Measurements from ENCODE around the gene GLIS1.

Gene GLIS1

DNA sequence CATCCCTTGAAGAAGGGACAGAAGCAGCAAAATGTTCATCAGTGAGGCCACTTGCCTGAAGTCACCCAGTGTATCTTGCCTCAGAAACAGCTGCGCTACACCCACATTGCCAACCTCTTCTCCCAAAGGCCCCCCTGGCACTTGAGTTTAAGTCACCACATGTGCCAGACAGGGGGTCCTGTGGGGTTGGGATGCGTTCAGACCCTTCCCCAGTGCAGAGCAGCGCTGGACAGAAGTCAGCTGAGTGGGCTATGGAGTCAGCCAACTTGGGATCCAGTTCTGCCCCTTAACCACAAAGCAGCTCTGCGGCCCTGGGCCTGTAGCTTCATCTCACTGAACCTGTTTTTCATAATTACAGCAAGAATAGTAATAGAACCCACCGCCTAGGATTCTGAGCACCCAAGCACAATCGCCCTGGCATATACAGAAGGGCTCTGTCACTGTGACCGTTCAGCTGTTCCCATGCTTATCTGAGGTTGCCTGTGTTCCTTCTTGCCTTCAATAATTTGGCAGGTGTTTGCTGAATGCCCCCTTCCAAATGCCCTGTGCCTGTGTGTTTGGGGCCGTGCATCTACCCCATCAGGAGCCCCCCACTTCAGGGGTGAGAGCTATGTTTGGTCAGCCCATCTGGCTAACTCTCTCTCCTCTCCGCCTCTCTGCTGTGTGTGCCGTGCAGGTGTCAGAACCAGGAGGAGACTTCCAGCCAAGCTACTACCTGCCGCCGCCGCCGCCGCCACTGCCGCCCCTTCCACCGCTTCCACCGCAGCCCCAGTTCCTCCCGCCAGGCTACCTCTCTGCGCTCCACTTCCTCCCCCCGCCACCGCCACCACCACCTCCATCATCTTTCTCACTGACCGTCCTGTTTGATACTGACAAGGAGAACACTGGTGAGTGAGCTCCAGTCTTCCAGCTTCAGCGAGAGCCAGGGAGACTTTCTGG is 274.7 kb downstream of the GLIS1 start:
- no peak for DNase-seq (ENCODE audit: low read depth in 2 of 2)

DNA sequence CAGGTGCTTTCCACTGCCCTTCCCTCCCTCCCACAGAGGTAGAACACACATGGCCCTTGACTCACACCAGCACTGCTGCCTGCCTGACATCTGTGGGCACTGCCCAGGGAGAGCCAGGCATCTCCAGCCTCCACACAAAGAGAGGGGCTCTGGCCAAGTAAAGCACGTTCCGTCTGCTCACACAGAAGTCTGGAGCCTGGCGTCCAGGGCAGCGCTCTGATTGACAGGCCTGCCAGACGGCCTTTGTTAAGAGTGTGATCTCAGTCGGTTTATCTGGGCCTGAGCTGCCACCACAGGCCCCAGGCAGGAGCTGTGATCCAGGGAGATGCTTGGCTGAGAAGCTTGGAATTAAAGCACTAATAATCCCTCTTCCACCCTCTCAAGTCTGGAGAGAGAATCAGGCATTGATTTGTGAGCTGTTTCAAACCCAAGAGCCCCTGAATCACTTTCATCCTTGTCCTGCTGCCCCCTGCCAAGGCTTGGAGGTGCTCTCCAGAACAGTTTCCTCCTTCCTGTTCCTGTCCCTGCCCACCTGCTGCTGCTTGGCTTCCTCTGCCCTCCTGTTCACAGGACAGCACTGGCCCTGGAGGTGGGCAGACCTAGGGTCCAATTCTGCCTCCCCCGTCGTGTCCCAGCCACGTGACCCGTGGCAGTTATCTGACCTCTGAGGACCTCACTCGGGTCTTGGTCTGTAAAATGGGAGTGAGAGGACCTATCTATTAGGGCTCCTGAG is 276.0 kb downstream of the GLIS1 start:
- no peak for DNase-seq (ENCODE audit: low read depth in 2 of 2)

DNA sequence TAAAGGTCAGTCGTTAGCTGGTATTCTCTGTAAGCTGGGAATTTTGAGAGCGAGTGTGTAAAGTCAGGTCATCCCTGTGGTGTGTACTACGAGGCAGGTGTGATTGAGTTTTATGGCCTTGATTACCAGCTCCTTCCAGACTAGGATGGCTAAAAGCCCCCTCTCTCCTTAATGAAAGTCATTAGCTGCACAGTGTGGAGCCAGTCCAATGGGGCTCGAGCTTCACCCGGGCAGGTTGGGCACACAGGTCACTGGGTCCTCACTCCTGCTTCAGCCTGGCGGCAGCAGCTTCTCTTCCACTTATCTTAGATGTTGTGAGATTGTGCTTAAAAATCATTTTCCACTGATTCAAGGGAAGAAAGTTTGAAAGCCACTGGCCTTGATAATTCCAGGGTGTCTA is 276.8 kb downstream of the GLIS1 start:
- no peak for DNase-seq (ENCODE audit: low read depth in 2 of 2)

DNA sequence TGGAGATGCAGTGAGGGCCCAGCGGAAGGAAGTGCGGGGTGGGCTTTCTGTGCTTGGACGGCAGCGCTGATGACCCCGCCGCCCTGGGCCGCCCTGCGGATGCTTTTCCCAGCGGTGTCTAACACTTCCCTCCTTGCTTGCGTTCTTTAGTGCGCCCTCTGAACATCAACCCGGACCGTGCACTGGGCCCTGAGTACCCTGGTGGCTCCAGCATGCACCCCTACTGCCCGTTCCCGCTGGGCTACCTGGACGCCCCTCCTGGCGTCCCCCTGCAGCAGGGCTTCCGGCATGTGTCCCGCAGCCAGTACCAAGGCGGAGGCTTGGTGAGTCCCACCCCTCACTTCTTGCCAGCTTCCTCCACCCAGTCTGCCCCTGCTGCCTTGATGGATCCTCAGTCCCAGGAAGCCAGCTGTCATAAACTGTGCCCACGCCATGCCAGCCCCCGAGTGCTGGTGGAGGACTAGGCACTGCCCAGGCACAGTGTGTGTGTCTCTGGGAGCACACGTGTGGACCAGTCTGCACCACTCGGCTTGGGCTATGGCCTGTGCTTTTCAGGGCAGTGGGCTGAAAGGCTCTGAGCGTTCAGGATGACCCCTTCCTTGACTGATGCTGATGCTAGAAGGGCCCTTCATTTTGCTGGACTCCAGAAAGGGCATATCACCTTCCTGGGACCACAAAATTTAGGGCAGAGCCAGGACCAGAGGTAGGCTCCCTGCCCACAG is 277.5 kb downstream of the GLIS1 start:
- DNase-seq (ENCODE audit: low read depth in 2 of 2): no peak

DNA sequence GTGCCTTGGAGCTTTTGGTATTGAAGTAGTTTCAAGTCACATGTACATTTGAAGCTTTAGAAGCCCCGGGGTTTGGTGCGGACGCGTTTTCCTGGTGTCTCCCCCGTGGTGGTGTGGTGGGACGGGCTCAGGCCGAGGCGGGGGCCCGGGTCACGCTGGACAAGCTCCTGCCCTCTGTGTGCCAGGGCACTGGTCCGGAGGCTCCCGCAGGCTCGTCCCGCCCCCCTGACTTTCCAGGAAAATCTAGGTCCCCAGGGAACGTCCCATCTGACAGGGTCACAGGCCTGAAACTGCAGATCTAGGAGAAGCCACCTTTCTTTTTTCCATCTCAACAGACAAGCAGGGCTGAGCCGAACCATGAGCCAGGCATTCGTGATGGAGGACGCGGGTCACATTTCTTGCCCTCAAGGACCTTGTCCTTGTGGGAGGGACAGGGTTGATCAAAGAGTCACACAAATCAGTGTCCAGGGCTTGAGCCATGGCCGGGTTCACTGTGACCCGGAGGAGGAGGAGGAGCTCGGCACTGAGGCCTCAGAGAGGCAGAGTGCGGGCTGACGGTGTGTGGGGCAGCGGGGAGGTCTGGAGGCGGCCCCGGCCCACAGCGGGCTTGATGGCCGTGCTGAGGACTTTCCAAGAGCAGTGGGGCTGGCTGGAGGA is 278.2 kb downstream of the GLIS1 start:
- no peak for DNase-seq (ENCODE audit: low read depth in 2 of 2)

DNA sequence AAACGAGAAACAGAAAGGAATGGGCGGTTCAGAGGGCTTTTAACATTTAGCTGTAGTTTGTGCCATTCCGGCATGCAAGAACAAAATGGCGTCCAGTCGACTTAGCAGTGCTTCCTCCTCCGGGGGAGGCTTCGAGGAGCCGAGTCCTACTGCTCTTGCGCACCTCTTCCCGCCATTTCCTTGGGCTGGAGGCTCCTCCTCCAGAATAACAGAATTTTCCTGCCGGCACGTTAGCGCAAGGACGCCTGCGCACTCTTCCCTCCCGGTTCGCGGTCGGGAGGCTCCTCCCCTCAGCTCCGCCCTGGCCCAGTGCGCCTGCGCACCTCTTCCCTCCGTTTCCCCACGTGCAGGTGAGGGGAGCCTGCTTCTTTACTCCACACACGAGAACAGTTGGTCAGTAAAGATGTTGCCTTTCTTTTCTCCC is 278.7 kb downstream of the GLIS1 start:
- DNase-seq (ENCODE audit: low read depth in 2 of 2): no peak

DNA sequence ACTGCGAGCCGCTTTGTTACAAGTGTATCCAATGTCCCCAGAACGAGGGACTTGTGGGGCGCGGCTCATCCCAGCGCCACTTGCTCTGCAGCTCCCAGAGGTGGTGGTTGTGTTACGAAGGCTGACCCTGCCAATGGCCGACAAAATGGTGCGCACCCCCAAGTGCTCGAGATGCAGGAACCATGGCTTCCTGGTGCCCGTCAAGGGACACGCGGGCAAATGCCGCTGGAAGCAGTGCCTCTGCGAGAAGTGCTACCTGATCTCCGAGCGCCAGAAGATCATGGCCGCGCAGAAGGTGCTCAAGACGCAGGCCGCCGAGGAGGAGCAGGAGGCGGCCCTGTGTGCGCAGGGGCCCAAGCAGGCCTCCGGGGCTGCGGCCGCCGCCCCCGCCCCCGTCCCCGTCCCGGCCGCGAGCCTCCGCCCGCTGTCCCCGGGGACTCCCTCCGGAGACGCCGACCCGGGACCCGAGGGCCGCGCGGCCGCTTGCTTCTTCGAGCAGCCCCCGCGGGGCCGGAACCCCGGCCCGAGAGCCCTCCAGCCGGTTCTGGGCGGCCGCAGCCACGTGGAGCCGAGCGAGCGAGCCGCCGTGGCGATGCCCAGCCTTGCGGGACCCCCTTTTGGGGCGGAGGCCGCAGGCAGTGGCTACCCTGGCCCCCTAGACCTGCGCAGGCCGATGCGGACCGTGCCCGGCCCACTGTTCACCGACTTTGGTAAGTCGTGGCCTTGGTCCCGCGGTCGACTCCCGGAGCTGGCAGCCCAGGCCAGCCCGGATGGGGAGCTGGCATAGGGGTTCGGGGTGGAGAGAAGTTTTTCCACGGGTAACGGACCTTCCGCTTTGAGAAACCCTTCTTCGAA is 279.4 kb downstream of the GLIS1 start, which contains the start of gene DMRTB1:
Gene DMRTB1 (plus strand): TSS at position 79 of the 855 bp plus-strand sequence. CDS start 55 bp downstream, at position 134.
- no peak for DNase-seq (ENCODE audit: low read depth in 2 of 2)

DNA sequence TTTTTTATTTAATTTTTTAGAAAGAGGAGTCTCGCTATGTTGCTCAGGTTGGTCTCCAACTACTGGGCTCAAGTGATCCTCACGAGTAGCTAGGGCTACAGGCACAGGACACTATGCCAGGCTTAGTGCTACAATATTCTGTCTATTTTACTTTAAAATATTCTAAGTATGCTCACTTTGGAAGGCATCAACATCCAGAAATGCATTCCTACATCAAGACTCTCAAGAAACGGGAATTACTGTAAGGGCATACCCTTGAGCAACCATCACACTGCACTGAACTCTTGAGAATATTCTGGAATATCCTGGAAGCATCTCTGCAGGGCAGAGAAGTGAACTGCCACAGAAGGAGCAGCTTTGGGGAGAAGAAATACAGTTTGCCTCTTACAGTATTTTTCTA is 280.3 kb downstream of the GLIS1 start:
- DNase-seq (ENCODE audit: low read depth in 2 of 2): no peak
